ENCODE data around the gene IRF8.

DNA sequence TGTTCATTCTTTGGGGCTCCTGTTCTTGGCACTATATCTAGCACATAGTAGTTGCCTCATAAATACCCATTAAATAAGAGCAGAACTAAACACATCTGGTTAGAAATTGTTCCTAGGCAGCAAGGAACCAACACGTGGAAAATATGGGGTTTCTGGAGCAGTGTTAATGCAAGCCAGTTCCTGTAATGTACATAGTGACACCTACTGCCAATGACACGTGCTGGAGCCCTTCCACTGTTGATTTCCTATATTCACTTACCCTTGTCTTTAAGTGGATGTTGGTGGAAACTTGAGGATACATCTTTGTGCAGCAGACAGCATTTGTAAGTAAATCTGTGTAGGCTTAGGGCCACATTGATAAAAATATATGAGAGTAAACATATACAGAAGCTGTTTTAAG, 1.6 kb upstream of the IRF8 start:
- TF ChIP-seq CTCF (IDR thresholded peaks at IDR 0.05) (no peak), POLR2AphosphoS5 (IDR thresholded peaks at IDR 0.05) (no peak), POLR2A (IDR thresholded peaks at IDR 0.05) (no peak)
